Stimulated activated CD4-positive, alpha-beta T cell treated with anti-CD3 and anti-CD28 coated beads, Interleukin-2, amount 100 ng/mL, for 48 hours (primary cell): ENCODE data around the gene ZKSCAN4.

Experiments used
- DNase-seq, 2 donors: peaks; one replicate each; pipeline ENCODE4 v3.0.0-alpha.2; 2020

The ZKSCAN4 gene

GRCh38 chr6:28248916-28249315, 3.2 kb downstream of the ZKSCAN4 start:
- no peak for DNase-seq

- no peak for DNase-seq
Observed at GRCh38 chr6:28245206-28245941, 6.7 kb downstream of the ZKSCAN4 start.

- DNase-seq = no peak
Observed at GRCh38 chr6:28243946-28244345, 8.1 kb downstream of the ZKSCAN4 start.

- DNase-seq = no peak
Observed at GRCh38 chr6:28240471-28240870, 11.6 kb downstream of the ZKSCAN4 start.

DNA sequence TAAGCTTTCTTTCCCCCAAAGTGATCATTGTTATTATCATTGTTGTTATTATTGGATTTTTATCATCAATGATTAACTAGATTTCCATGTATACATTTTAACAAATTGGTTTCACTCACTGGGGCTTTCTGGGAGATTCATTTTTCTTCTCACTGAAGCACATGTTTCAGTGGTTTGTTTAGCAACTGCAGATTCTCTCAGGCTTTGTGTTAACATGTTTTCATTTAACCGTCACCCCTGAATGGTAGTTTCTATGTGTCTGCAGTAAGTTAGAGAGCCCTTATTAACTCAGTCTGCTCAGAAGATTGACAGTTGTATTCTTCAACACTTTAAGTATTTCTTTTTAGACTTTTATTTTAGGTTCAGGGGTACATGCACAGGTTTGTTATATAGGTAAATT, 12.4 kb downstream of the ZKSCAN4 start:
- DNase-seq = no peak

DNA sequence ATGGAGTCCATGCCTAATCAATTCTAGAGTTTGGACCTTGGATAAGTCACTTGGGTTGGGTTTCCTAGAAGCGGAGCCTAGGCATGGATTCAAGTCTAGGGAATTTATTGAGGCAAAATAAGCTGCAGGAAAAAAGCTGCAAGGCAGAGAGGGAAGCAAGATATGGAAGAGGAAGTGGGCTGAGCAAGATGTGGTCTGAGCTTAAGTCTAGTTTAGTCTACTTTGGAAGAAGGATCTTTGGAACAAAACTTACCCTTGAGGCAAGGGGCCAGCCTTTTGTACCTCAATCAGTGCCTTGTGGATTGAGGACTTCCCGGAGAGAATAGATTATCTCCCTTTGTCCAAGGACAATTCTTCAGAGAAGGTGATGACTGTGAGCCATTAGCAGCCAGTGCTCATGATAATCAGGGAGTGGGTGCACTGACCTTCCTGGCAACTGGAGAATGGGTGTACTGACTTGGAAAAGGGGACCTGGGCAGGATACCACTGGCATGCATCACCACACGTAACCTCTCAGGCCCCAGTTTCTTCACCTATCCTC, 16.1 kb downstream of the ZKSCAN4 start:
- no peak for DNase-seq

- DNase-seq = no peak
Observed at GRCh38 chr6:28232785-28233184, 19.3 kb downstream of the ZKSCAN4 start.

DNA sequence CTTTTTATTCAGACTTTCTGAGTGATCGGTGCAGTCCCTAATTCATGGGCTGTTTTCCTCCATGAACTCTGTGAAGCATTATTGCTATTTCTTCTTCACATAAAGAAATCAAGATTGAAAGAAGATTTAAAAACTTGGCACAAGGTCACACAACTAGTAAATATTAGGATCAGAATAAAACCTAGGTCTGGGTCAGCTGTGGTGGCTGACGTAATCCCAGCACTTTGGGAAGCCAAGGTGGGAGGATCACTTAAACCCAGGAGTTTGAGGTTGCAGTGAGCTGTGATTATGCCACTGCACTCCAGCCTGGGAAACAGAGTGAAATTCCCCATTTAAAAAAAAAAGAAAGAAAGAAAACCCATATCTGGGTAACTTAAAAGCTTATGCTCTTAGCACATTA, 25.6 kb downstream of the ZKSCAN4 start:
- DNase-seq = no peak

GRCh38 chr6:28225056-28225834, 26.8 kb downstream of the ZKSCAN4 start, which contains the start of gene ZSCAN9:
TSS of gene ZSCAN9 (plus strand) at chr6:28225275. CDS start at chr6:28227085, 1,810 bp downstream.
- peak; percentile 27 to 31 for DNase-seq

DNA sequence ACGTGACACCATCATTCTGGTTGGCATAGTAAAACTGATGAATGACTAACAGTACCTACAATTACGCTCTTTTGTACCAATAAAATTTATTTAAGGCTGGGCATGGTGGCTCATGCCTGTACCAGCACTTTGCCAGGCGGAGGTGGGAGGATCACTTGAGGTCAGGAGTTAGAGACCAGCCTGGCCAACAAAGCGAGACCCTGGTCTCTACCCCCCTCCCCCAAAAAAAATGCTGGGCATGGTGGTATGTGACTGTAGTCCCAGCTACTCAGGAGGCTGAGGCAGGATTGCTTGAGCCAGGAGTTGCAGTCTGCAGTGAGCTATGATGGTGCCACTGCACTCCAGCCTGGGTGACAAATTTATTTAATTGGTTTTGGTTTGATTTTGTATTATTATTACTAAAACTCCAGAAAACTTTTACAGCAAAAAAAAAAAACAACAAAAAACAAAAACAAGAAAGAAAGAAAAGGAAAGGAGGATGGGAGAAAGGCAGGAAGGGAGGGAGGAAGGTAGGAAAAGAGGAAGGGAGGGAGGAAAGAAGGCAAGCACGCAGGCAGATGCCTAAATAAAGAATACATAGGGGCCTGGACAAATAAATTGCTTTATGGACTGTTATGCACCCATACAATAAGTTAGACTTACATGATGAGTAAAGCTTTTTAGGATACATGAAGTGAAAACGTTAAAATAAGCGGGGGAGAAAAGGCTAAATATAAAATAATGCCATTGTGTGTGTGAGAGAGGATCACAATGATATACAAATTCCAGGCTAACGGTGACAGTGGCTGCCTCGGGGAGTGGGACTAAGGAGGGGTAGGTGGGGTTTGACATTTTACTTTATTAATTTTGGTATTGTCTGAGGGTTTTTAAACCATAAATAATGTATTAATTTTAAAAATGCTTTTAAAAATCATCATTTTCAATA, 27.7 kb downstream of the ZKSCAN4 start:
- no peak for DNase-seq

- no peak for DNase-seq
Observed at GRCh38 chr6:28220257-28221133, 31.6 kb downstream of the ZKSCAN4 start.

DNA sequence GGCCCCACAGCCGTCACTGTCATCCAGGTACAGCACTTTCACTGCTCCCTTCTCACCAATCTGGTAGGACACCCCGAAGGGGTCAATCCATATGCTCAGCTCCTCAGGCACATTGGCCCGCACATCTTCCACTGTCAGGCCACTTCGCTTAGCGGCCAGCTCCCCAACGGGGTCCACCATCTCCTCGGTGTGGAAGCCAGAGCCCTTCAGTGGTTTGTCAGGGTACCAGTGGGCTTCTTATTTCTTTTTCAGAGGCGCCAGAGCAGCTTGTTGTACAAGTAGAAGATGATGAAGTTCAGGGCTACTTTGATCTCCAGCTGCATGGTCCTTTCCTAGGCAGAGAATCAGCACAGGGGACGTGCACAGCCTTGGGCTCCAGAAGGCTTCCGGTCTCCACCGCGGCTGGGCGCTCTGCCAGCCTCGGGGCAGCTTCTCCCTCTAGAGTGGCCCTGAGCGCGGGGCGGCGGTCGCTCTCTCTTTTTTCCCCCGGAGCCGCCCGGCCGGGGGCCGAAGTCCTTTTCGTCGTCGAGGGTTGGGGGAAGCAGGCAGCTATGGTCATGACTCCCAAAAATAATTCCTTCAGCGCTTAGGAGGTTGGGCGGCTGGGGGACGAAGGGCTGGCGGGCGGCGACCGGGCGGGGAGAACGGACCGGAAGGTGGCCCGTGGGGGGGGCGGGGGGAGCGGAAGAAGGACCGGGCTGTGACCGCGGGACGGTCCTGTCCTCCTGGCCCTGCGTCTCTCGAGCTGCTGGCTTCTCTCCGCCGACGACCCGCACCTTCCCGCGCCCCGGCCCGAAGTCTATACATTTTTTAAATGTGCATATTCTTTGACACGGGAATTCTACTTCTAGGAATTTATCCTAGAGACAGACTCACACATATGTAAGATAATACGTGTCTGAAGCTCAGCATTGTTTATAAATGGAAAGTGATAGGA, 33.5 kb downstream of the ZKSCAN4 start:
- DNase-seq = no peak

DNA sequence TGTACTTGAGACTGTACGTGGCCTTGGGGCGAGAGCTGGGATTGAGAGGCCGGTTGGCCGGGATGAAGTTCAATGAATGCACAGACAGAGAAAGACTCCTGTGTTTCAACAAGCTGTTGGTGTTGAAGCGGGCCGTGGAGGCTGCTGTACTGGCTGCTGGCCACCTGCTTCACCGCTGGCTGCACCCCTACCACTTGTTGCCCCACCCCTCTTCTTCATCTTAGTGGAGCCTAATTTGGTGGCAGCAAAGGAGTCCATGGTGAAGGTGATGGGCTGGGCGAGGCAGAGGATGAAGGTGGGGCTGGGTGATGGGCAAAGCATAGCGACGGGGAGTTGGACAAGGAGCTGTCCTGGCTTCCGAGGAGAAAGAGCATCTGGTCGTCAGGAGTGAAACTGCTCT, 34.2 kb downstream of the ZKSCAN4 start:
- no peak for DNase-seq

DNA sequence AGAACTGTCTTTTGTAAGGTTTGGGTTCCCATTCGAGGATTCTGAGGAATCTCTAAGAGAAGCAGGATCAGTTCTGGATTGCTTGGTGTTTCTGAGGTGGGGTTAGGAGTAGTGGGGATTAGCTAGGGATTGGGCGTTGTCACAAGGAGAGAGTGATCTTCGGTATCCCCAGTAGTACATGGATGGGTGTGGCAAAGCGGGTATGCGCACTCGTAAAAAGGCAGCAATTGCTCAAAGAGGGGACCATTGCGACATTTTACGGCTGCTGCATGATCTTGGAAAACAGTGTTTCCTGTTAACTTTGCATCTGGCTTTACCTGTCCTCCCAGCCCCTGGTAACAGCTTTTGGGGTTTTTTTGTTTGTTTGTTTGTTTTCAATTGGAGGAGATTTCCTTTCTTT, 36.6 kb downstream of the ZKSCAN4 start:
- no peak for DNase-seq

GRCh38 chr6:28213213-28213523, 38.9 kb downstream of the ZKSCAN4 start:
- no peak for DNase-seq

- peak; percentile 70 to 75 for DNase-seq
Observed at GRCh38 chr6:28212510-28213212, 39.4 kb downstream of the ZKSCAN4 start.

GRCh38 chr6:28211840-28212509, 40.1 kb downstream of the ZKSCAN4 start:
- DNase-seq = no peak

DNA sequence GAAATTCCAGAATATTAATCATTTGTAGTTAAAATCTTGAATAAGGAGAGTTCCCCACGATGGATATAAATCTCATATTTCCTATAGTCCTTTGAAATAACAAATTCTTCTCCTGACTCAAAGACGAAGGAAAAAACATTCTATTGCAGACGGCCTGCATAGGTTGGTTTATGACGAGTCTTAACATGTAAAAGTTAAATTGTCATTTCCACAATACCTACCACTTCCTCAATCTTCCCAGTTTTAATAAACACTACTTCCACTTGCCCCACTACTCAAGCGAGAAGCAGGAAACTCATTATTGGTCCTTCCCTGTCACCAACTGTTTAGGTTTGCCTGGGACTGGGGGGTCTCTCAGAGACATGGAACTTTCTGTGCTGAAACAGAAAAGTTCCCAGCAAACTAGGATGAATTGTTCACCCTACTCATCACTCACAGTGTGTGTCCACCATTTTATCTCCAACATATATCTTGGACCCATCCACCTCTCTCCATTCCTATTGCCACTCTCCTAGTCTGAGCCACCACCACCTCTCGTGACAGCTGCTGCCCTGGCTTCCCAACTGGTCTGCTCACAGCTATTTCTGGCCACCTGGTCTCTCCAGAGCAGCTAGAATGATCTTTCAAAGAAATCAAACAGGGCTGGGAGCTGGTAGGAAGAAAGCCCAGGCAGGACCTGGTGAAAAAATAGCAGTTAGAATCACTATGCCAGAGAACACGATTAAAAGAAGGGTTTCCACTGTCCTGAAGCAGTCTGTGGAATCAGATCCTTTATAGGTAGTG, 42.1 kb downstream of the ZKSCAN4 start:
- DNase-seq = no peak
